Thyroid gland (tissue), 4 donors: ENCODE results near the gene ANKRD34C.

Experiments used
- CTCF ChIP-seq, 6 experiments: fragments of 200-600 bp in 3 of 6; fragments of 450-650 bp in 3 of 6; sonication (generic) in 3 of 6; IDR thresholded peaks; one replicate each; pipeline ENCODE4 v1.5.1; 2016 to 2019; ENCODE audit warnings: antibody characterized with exemption in 6 of 6, mild to moderate bottlenecking in 2 of 6, inconsistent platforms in 1 of 6, moderate library complexity in 1 of 6
- POLR2A ChIP-seq, 2 donors: fragments of 450-650 bp; IDR thresholded peaks; one replicate each; pipeline ENCODE4 v1.6.1; 2017; ENCODE audit warnings: antibody characterized with exemption in 2 of 2, mild to moderate bottlenecking in 2 of 2, moderate library complexity in 1 of 2

GRCh38 chr15:79248183-79248582, 34.3 kb upstream of the ANKRD34C start:
- TF ChIP-seq CTCF (IDR thresholded peaks at IDR 0.05) = no peak
- TF ChIP-seq POLR2A (IDR thresholded peaks at IDR 0.05) = no peak
